ENCODE measurements around the gene FAM13A. TPM values are rescaled to one million over a fixed set of nuclear protein-coding genes. Genes with fewer than 3 reads are reported as not detected.

Gene FAM13A
- total and polyA plus RNA-seq, 2 of the 13 experiments (the other 11 are each of a cell fraction or from before 2014, with no cell fraction given) = 1.2 to 36.2 TPM

- H3K4me1 ChIP-seq (ENCODE audit: insufficient read depth, low read length) = no peaks in the 10 kb centered on the region
- POLR2A ChIA-PET = no interaction called here
- no peak overlapping the region for H2AFZ ChIP-seq (ENCODE audit: low read length)
- no TSS peak for BruUV-seq (replicated peaks)
- no peaks in the 10 kb centered on the region for H4K20me1 ChIP-seq (ENCODE audit: insufficient read depth, low read length)
- CTCF ChIA-PET (ENCODE audit: low intra/inter-chr PET ratio, low total read pairs) = no interaction called here
- ATAC-seq (no peak), DNase-seq (ENCODE audit: low spot score) (no peak), FAIRE-seq (no peak)
- no peak overlapping the region for H3K9ac ChIP-seq (ENCODE audit: insufficient read depth, low read depth, low read length)
- H3K4me3 ChIP-seq (replicated peaks in 1 of 3; ENCODE audit: insufficient read depth in 1 of 3, low read depth in 2 of 3, low read length in 3 of 3) = no peak overlapping the region
- H3K27ac ChIP-seq (ENCODE audit: extremely low read length, insufficient read depth, low read length) = no peak overlapping the region
- intact Hi-C loops (cut with micrococcal nuclease; ENCODE audit: unreplicated experiment) (no loop called here), in situ Hi-C loops (cut with HindIII; ENCODE audit: extremely low pct_ligation_motif_present, low pct_unique_long_range_greater_than_20kb) (no loop called here)
- H3K9me3 ChIP-seq (ENCODE audit: low read length) = no peaks in the 10 kb centered on the region
- H3K4me2 ChIP-seq (ENCODE audit: low read depth, low read length) = no peak overlapping the region
- no peaks in the 10 kb centered on the region; a peak in 1 of 5 replicates for H3K27me3 ChIP-seq (ENCODE audit: control insufficient read depth in 1 of 2, insufficient read depth in 2 of 2, low read length in 2 of 2)
- H3K79me2 ChIP-seq (ENCODE audit: insufficient read depth, low read length) = no peaks in the 10 kb centered on the region
- H3K36me3 ChIP-seq (replicated peaks in 1 of 2; ENCODE audit: control insufficient read depth in 1 of 2, insufficient read depth in 2 of 2, low read length in 2 of 2) = no peaks in the 10 kb centered on the region
- WGBS (ENCODE audit: low lambda C conversion rate) = 0% methylated on average over 3 of the region's 3 CpGs
- no peak for TF ChIP-seq REPIN1 (CRISPR knock-in tag; IDR thresholded peaks at IDR 0.05; ENCODE audit: borderline replicate concordance, low read depth)
- no peak for TF ChIP-seq ZNF646 (CRISPR knock-in tag; IDR thresholded peaks at IDR 0.05)
- TF ChIP-seq SIX1 (CRISPR knock-in tag; IDR thresholded peaks at IDR 0.05; ENCODE audit: borderline replicate concordance) = no peak
- TF ChIP-seq ZNF687 (CRISPR knock-in tag; IDR thresholded peaks at IDR 0.05) = no peak
- TF ChIP-seq JUN (CRISPR knock-in tag; IDR thresholded peaks at IDR 0.05) = no peak
- no peak for TF ChIP-seq U2AF1 (optimal IDR thresholded peaks at IDR 0.05; ENCODE audit: low read depth, low read length)
- no peak for TF ChIP-seq MTA3 (CRISPR knock-in tag; IDR thresholded peaks at IDR 0.05)
- TF ChIP-seq SUZ12 (IDR thresholded peaks at IDR 0.05; ENCODE audit: low read depth, low read length) = no peak
- no peak for TF ChIP-seq MLXIP (CRISPR knock-in tag; IDR thresholded peaks at IDR 0.05; ENCODE audit: borderline replicate concordance)
Measured at GRCh38 chr4:89071311-89071710, 14.3 kb upstream of the FAM13A start.
